PFSK-1 (cell line): ENCODE measurements around the gene CLEC18A.

Experiments used
- FOXP2 ChIP-seq: optimal IDR thresholded peaks from 2 replicates; pipeline ENCODE3; 2011; ENCODE audit warnings: borderline replicate concordance, control low read depth, inconsistent platforms; ENCODE audit not compliant: insufficient read depth; ENCODE audit errors: extremely low read length, extremely low read depth
- POLR2AphosphoS5 ChIP-seq: IDR thresholded peaks from 2 replicates; pipeline ENCODE4 v1.6.1; 2012; ENCODE audit warnings: low read depth, mild to moderate bottlenecking, control low read depth, low read length, moderate library complexity
- REST ChIP-seq, 2 experiments: IDR thresholded peaks; 2 replicates each; pipeline versions ENCODE4 v1.6.1 to v1.8.0; 2011 to 2012; ENCODE audit warnings: low read depth in 2 of 2, low read length in 2 of 2, control low read depth in 1 of 2, inconsistent platforms in 1 of 2, mild to moderate bottlenecking in 1 of 2, moderate library complexity in 1 of 2; ENCODE audit not compliant: insufficient read depth in 1 of 2
- SIN3A ChIP-seq: IDR thresholded peaks from 2 replicates; pipeline ENCODE4 v1.6.1; 2012; ENCODE audit warnings: mild to moderate bottlenecking, low read length, moderate library complexity, borderline replicate concordance; ENCODE audit not compliant: insufficient read depth
- TAF1 ChIP-seq: IDR thresholded peaks from 2 replicates; pipeline ENCODE4 v1.6.1; 2012; ENCODE audit warnings: low read length, control low read depth, borderline replicate concordance; ENCODE audit not compliant: insufficient read depth

Gene CLEC18A

GRCh38 chr16:69929480-69929879, 21.7 kb upstream of the CLEC18A start:
- TF ChIP-seq POLR2AphosphoS5 (no peak), FOXP2 (no peak), TAF1 (no peak), SIN3A (no peak), REST (IDR thresholded peaks at IDR 0.05; ENCODE audit: insufficient read depth in 1 of 2, low read depth in 2 of 2, low read length in 2 of 2) (no peak)

DNA sequence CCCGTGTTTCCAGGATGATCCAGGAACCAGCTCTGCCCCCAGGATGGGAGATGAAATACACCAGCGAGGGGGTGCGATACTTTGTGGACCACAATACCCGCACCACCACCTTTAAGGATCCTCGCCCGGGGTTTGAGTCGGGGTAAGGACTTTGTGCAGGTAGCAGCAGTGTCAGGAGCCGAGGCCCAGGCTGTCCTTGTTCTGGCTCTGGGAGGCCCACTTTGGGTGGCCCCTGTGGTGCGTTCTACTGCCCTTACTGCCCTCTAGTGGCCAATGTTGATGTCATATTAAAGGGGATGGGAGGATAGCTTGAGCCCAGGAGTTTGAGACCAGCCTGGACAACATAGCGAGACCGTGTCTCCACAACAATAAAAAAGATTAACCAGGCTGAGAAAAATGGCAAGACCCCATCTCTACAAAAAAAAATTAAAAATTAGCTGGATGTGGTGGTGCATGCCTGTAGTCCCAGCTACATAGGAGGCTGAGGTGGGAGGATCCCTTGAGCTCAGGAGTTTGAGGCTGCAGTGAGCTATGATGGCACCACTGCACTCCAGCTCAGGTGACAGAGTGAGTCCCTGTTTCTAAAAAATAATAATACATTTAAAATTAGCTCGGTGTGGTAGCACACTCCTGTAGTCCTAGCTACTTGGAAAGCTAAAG, 20.9 kb upstream of the CLEC18A start:
- TF ChIP-seq POLR2AphosphoS5 (no peak), TAF1 (no peak), SIN3A (no peak), FOXP2 (no peak), REST (IDR thresholded peaks at IDR 0.05; ENCODE audit: insufficient read depth in 1 of 2, low read depth in 2 of 2, low read length in 2 of 2) (no peak)

DNA sequence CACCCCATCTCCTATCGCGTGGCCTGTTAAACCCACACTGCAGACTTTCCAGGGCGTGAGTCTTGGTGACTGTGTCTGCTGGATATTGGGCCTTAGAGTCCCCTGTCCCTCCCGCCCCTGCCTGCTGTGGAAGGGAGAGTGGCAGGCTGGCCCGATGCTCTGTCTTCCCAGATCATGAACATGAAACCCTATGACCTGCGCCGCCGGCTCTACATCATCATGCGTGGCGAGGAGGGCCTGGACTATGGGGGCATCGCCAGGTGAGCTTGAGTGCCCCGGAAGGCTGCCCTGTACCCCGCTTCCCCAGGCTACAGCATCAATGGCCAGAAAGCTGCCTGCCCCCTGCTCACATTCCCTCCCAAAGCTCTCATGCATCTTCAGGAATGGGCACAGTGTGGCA, 19.5 kb upstream of the CLEC18A start:
- TF ChIP-seq REST (IDR thresholded peaks at IDR 0.05; ENCODE audit: insufficient read depth in 1 of 2, low read depth in 2 of 2, low read length in 2 of 2): no peak
- no peak for TF ChIP-seq FOXP2
- no peak for TF ChIP-seq SIN3A
- no peak for TF ChIP-seq TAF1
- no peak for TF ChIP-seq POLR2AphosphoS5

GRCh38 chr16:69932228-69932627, 18.9 kb upstream of the CLEC18A start:
- TF ChIP-seq FOXP2 (no peak), POLR2AphosphoS5 (no peak), REST (IDR thresholded peaks at IDR 0.05; ENCODE audit: insufficient read depth in 1 of 2, low read depth in 2 of 2, low read length in 2 of 2) (no peak), TAF1 (no peak), SIN3A (no peak)
